GM10266 (cell line): Measurements from ENCODE around the gene C20orf144.

ENCODE experiments used
- DNase-seq: peaks from one replicate; pipeline ENCODE4 v3.0.0; 2012; ENCODE audit errors: extremely low spot score
- CTCF ChIP-seq: IDR thresholded peaks from 2 replicates; pipeline ENCODE4 v1.5.1; 2012; ENCODE audit warnings: mild to moderate bottlenecking, low read depth; ENCODE audit not compliant: control insufficient read depth, insufficient read depth; ENCODE audit errors: missing control alignments

The C20orf144 gene

DNA sequence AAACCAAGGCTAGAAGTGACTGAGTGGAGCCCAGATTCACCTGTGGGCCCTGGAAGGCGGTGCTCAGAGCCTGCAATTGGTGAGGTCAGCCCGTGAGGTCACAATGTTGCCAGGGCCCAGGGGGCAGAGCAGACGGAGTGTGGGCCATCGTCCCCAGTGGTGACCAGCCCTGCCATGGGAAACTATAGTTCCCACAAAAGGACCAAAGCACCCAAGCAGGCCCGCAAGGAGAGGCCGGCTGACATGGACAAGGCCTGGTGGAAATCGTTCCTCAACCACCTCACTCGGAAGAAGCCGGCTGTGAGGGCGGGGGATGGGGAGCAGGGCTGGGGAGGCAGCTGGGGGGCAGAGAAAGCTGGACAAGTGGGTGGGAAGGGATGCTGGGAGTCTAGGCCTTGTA is at the start of gene C20orf144:
Gene C20orf144 (plus strand): TSS at position 156 of the 400 bp plus-strand sequence. CDS start 19 bp downstream, at position 175.
- no peak for TF ChIP-seq CTCF
- no peak for DNase-seq

- DNase-seq = no peak
- TF ChIP-seq CTCF = no peak
Measured at GRCh38 chr20:33621717-33622400, 40.3 kb upstream of the C20orf144 start.

DNA sequence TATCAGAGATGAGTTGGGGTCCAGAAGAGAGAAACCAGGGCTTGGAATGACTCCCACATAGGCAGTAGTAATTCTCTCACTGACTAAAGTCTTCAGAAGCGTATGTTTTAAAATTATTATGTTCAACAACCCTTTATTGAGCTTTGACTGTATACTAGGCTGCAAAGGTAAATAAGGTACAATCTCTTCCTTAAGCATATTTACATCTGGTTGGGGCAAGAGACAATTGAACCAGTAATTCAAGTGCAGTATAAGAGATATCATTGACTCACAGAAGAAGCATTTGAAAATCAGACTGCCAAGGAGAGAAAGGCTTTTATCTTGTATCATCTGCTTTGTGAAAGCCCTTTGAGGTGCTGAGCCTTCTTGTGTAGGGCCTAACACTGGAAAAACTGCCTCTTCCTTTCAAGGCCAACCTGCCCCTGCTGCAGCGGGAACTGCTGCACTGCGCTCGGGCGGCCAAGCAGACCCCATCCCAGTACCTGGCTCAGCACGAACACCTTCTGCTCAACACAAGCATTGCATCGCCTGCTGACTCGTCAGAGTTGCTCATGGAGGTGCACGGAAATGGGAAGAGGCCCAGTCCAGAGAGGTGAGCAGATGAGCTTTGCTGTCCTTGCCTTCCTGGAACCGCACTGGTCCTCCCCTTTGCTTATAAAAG is 39.3 kb upstream of the C20orf144 start:
- DNase-seq = no peak
- TF ChIP-seq CTCF = no peak

DNA sequence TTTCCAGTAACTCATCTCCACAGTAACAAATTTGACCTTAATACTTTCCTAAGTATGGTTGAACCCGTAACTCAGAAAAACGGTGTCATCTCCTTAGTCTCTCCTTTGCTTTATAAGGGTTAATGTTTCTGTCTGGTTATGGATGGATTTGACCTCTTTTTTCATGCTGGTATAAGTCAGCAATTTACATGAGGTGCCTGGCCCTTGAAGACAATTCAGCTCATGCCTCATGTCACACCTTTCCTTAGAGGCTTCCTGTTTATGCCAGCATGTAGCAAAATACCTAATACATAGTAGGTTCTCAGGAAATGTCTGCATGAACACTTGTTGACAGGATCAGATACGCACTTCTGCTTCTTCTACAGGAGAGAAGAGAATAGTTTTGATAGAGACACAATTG is 37.7 kb upstream of the C20orf144 start:
- no peak for DNase-seq
- no peak for TF ChIP-seq CTCF

DNA sequence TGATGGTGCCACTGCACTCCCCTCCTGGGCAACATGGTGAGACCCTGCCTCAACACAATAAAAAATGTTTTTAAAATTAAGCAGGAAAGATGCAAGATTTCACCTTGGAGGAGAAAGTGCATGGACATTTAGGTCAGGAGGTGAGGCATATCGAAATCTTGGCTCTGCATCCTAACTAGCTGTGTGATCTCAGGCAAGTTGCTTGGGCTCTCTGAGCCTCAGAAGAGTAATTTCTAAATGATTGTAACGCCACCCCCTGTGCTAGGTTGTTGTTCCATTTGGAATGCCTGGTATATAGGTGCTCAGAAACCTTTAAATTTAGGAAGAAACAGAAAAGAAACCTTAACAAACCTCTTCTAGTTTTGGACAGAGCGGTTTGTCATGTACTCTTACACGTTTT is 35.9 kb upstream of the C20orf144 start:
- TF ChIP-seq CTCF = no peak
- no peak for DNase-seq

DNA sequence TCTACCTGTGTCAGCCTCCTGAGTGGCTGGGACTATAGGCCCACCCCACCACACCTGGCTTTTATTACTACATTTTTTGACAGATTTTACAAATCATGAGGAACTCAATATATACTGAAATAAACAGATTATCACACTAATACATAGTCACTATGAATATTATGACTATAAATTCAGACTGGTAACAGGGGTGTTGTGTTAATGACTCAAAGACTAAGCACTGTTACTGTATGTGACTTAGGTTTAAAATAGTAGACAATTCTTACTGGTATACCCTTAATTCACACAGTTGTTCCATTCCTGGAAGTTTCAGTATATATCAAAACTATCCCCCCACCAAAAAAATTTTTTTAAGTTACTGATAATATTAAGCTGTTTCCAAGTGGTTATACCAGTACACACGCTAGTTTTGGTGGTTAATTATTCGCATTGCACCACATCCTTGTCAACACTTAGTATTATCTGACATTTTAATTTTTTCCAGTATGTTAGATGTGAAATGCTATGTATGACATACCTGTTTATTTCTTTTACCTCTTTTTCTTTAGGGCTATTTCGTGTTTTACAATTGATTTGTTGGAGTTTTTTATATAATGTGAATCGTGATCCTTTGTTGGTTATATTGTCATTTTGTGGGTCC is 34.4 kb upstream of the C20orf144 start:
- TF ChIP-seq CTCF = no peak
- no peak for DNase-seq

- DNase-seq = no peak
- TF ChIP-seq CTCF = no peak
Measured at GRCh38 chr20:33629533-33629932, 32.6 kb upstream of the C20orf144 start.
